22Rv1 (cell line): ENCODE measurements around the gene FBXW7.

ENCODE experiments used
- H3K27ac ChIP-seq: fragments of 450-650 bp; 2 replicates; pipeline ENCODE4 v1.5.1; 2017
- CTCF ChIP-seq: fragments of 450-650 bp; IDR thresholded peaks from 2 replicates; pipeline ENCODE4 v1.5.1; 2017; ENCODE audit warnings: mild to moderate bottlenecking
- ZFX ChIP-seq: fragments of 450-650 bp; IDR thresholded peaks from 2 replicates; pipeline ENCODE4 v1.6.1; 2017; ENCODE audit warnings: antibody characterized with exemption, borderline replicate concordance

The FBXW7 gene

GRCh38 chr4:152424396-152424795 lies 111.5 kb downstream of the FBXW7 start:
- TF ChIP-seq ZFX (no peak), CTCF (no peak)
- no peak overlapping the region for H3K27ac ChIP-seq

GRCh38 chr4:152422817-152423320 lies 113.0 kb downstream of the FBXW7 start:
- TF ChIP-seq CTCF (no peak), ZFX (no peak)
- no peak overlapping the region for H3K27ac ChIP-seq

GRCh38 chr4:152421576-152421975 lies 114.3 kb downstream of the FBXW7 start:
- TF ChIP-seq ZFX (no peak), CTCF (no peak)
- H3K27ac ChIP-seq = no peak overlapping the region

GRCh38 chr4:152419809-152420208 lies 116.1 kb downstream of the FBXW7 start:
- H3K27ac ChIP-seq = no peak overlapping the region
- no peak for TF ChIP-seq ZFX

GRCh38 chr4:152417673-152418072 lies 118.2 kb downstream of the FBXW7 start:
- no peak for TF ChIP-seq ZFX
- no peak for TF ChIP-seq CTCF
- no peak overlapping the region for H3K27ac ChIP-seq

- no peak for TF ChIP-seq CTCF
- no peak for TF ChIP-seq ZFX
Observed at GRCh38 chr4:152415980-152416379, 119.9 kb downstream of the FBXW7 start.

GRCh38 chr4:152408514-152409327 lies 127.2 kb downstream of the FBXW7 start:
- peak; percentile 81 for TF ChIP-seq CTCF
- TF ChIP-seq ZFX = no peak
- H3K27ac ChIP-seq = no peak overlapping the region

More at GRCh38 chr4:152415980-152416379, 119.9 kb downstream of the FBXW7 start:
- H3K27ac ChIP-seq = no peak overlapping the region

GRCh38 chr4:152401424-152401823 lies 134.5 kb downstream of the FBXW7 start:
- no peak overlapping the region for H3K27ac ChIP-seq
- TF ChIP-seq ZFX (no peak), CTCF (no peak)
